ENCODE results near the gene COL9A1.

Gene COL9A1

GRCh38 chr6:70286905-70287304 lies 16.0 kb downstream of the COL9A1 start:
- DNase-seq (ENCODE audit: low spot score) = no peak

GRCh38 chr6:70285201-70285600 lies 17.7 kb downstream of the COL9A1 start:
- no peak for DNase-seq (ENCODE audit: low spot score)

GRCh38 chr6:70282919-70283461 lies 19.9 kb downstream of the COL9A1 start:
- peak; percentile 78 for DNase-seq (ENCODE audit: low spot score)

- peak; percentile 69 for DNase-seq (ENCODE audit: low spot score)
Observed at GRCh38 chr6:70282312-70282918, 20.5 kb downstream of the COL9A1 start.

GRCh38 chr6:70281923-70282311 lies 21.0 kb downstream of the COL9A1 start:
- DNase-seq (ENCODE audit: low spot score) = no peak

GRCh38 chr6:70280400-70280853 lies 22.5 kb downstream of the COL9A1 start:
- DNase-seq (ENCODE audit: low spot score) = no peak

GRCh38 chr6:70277470-70277869 lies 25.4 kb downstream of the COL9A1 start:
- DNase-seq (ENCODE audit: low spot score) = no peak

- DNase-seq (ENCODE audit: low spot score) = no peak
Observed at GRCh38 chr6:70274338-70274737, 28.5 kb downstream of the COL9A1 start.

- DNase-seq (ENCODE audit: low spot score) = no peak
Observed at GRCh38 chr6:70272071-70272470, 30.8 kb downstream of the COL9A1 start.

- DNase-seq (ENCODE audit: low spot score) = peak; percentile 77
Observed at GRCh38 chr6:70270287-70271005, 32.4 kb downstream of the COL9A1 start.

GRCh38 chr6:70266142-70266541 lies 36.7 kb downstream of the COL9A1 start:
- DNase-seq (ENCODE audit: low spot score) = no peak

- DNase-seq (ENCODE audit: low spot score) = no peak
Observed at GRCh38 chr6:70264306-70264705, 38.6 kb downstream of the COL9A1 start.

- DNase-seq (ENCODE audit: low spot score) = no peak
Observed at GRCh38 chr6:70258483-70258882, 44.4 kb downstream of the COL9A1 start.

GRCh38 chr6:70257768-70258273 lies 45.1 kb downstream of the COL9A1 start:
- DNase-seq (ENCODE audit: low spot score) = no peak

GRCh38 chr6:70254784-70255183 lies 48.1 kb downstream of the COL9A1 start:
- DNase-seq (ENCODE audit: low spot score) = no peak

- no peak for DNase-seq (ENCODE audit: low spot score)
Observed at GRCh38 chr6:70253923-70254322, 49.0 kb downstream of the COL9A1 start.

GRCh38 chr6:70252604-70253003 lies 50.3 kb downstream of the COL9A1 start:
- DNase-seq (ENCODE audit: low spot score) = no peak

GRCh38 chr6:70246118-70246517 lies 56.8 kb downstream of the COL9A1 start:
- DNase-seq (ENCODE audit: low spot score) = no peak

- DNase-seq (ENCODE audit: low spot score) = no peak
Observed at GRCh38 chr6:70241991-70242420, 60.9 kb downstream of the COL9A1 start.

- DNase-seq (ENCODE audit: low spot score) = no peak
Observed at GRCh38 chr6:70241031-70241430, 61.9 kb downstream of the COL9A1 start.

GRCh38 chr6:70236343-70236742 lies 66.5 kb downstream of the COL9A1 start:
- no peak for DNase-seq (ENCODE audit: low spot score)

- DNase-seq (ENCODE audit: low spot score) = no peak
Observed at GRCh38 chr6:70234561-70235236, 68.2 kb downstream of the COL9A1 start.

- no peak for DNase-seq (ENCODE audit: low spot score)
Observed at GRCh38 chr6:70231311-70231710, 71.6 kb downstream of the COL9A1 start.
